OCI-LY7 (cell line): ENCODE data around the gene TBC1D17.

Experiments
- CTCF ChIP-seq: fragments of 200-600 bp; sonication (generic); conservative IDR thresholded peaks from 2 replicates; pipeline ENCODE4 v1.5.1; 2014; ENCODE audit warnings: mild to moderate bottlenecking, antibody characterized with exemption, low read length, moderate library complexity, mixed read lengths
- EZH2phosphoT487 ChIP-seq: fragments of 200-600 bp; sonication (generic); IDR thresholded peaks from 2 replicates; pipeline ENCODE4 v1.6.1; 2018; ENCODE audit warnings: low read depth, borderline replicate concordance, mild to moderate bottlenecking, mixed run types, antibody characterized with exemption, low read length, moderate library complexity, mixed read lengths

- TF ChIP-seq CTCF, result no peak
- TF ChIP-seq EZH2phosphoT487, result no peak
Measured at GRCh38 chr19:49850221-49850486, 27.3 kb upstream of the TBC1D17 start.
